HepG2 (cell line): Measurements from ENCODE around the gene BMP2.

Source experiments
- EP300 ChIP-seq, 3 experiments: sonication (generic) in 1 of 3; formaldehyde crosslinking in 1 of 3; IDR thresholded peaks; 2 replicates each; pipeline versions ENCODE4 v1.5.1 to v1.6.1; 2011 to 2020; ENCODE audit warnings: low read depth in 2 of 3, low read length in 2 of 3, borderline replicate concordance in 1 of 3, improper control_type of control experiment in 1 of 3, mild to moderate bottlenecking in 1 of 3, missing genetic modification reagents in 1 of 3, moderate library complexity in 1 of 3
- SMARCC2 ChIP-seq: fragments of 450-650 bp; IDR thresholded peaks from 2 replicates; pipeline ENCODE4 v1.6.1; 2017; ENCODE audit warnings: antibody characterized with exemption, mild to moderate bottlenecking
- ZNF883 ChIP-seq: sonication (generic); formaldehyde crosslinking; IDR thresholded peaks from 2 replicates; pipeline ENCODE4 v1.5.1; 2020; ENCODE audit warnings: mild to moderate bottlenecking, missing genetic modification reagents; ENCODE audit errors: not compliant biosample characterization

DNA sequence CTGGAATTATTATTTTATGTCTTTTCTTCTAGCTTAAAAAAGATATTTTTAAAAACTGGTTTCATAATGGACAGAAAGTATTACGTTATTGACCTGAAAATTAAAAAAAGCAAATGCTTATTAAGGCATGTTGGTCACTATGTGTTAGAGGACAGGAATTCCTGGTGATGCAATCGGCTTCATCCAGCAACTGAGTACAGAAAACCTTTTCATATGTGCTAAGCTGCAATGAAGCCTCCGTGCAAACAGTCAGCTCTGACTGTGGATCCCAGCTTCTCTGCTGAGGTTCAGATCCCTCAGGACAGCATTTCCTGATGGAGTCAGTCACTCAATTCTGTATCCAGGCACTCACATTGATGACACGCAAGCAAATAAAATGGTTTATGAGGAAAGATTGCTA lies 22.7 kb upstream of the BMP2 start:
- TF ChIP-seq ZNF883 (no peak), EP300 (IDR thresholded peaks at IDR 0.05; ENCODE audit: low read depth in 2 of 2, low read length in 2 of 2) (no peak), EP300 (CRISPR knock-in tag; IDR thresholded peaks at IDR 0.05; ENCODE audit: borderline replicate concordance) (no peak), SMARCC2 (no peak)
